GM18858 (cell line): Measurements from ENCODE around the gene POLR3B.

Experiments
- ATAC-seq: cut with Tn5 transposase; IDR thresholded peaks from one replicate; pipeline ENCODE4 v1.9.1; 2021; ENCODE audit not compliant: unreplicated experiment

POLR3B gene

GRCh38 chr12:106541201-106541600 lies 183.7 kb downstream of the POLR3B start:
- ATAC-seq = no peak

GRCh38 chr12:106551410-106551809 lies 193.9 kb downstream of the POLR3B start:
- no peak for ATAC-seq

- ATAC-seq = no peak
Observed at GRCh38 chr12:106552228-106552627, 194.7 kb downstream of the POLR3B start.
